ENCODE results near the gene ATP2C1. TPM values are rescaled to one million over a fixed set of nuclear protein-coding genes. Genes with fewer than 3 reads are reported as not detected.

ATP2C1 gene
- total RNA-seq, 1 donor from 2014 or later, result 61.7 TPM

GRCh38 chr3:130905551-130905950 lies 11.7 kb downstream of the ATP2C1 start:
- Mint-ChIP-seq H3K36me3 (ENCODE audit: low read depth) (peaks cover 12% of the 10 kb centered on the region), H3K4me1 (peaks cover 56% of the 10 kb centered on the region), H3K9me3 (peaks cover 4% of the 10 kb centered on the region), H3K4me3 (no peak overlapping the region), H3K27me3 (no peaks in the 10 kb centered on the region), H3K27ac (peak overlapping the region; percentile 39)
- intact Hi-C loops (cut with micrococcal nuclease), result no loop called here
- no peak for DNase-seq

GRCh38 chr3:130906374-130906995 lies 12.6 kb downstream of the ATP2C1 start:
- Mint-ChIP-seq H3K4me1 (peaks cover 50% of the 10 kb centered on the region), H3K27ac (peak overlapping the region; percentile 75)

GRCh38 chr3:130907500-130907899 lies 13.6 kb downstream of the ATP2C1 start:
- no peaks in the 10 kb centered on the region for H3K27me3 Mint-ChIP-seq
- peaks cover 15% of the 10 kb centered on the region for H3K36me3 Mint-ChIP-seq (ENCODE audit: low read depth)
- intact Hi-C loops (cut with micrococcal nuclease), result no loop called here
- H3K27ac Mint-ChIP-seq, result peak overlapping the region; percentile 78
- peaks cover 4% of the 10 kb centered on the region for H3K9me3 Mint-ChIP-seq
- peak overlapping the region; percentile 63 for H3K4me3 Mint-ChIP-seq
- no peak for DNase-seq
- peaks cover 47% of the 10 kb centered on the region for H3K4me1 Mint-ChIP-seq

More at GRCh38 chr3:130906374-130906995, 12.6 kb downstream of the ATP2C1 start:
- H3K9me3 Mint-ChIP-seq, result peaks cover 4% of the 10 kb centered on the region
- DNase-seq, result no peak
- peak overlapping the region; percentile 22 for H3K4me3 Mint-ChIP-seq
- peaks cover 15% of the 10 kb centered on the region for H3K36me3 Mint-ChIP-seq (ENCODE audit: low read depth)
- intact Hi-C loops (cut with micrococcal nuclease), result no loop called here
- no peaks in the 10 kb centered on the region for H3K27me3 Mint-ChIP-seq

- intact Hi-C loops (cut with micrococcal nuclease), result loop anchor here (1.0 kb wide), 1 partner anchor 12 kb away; no protein-coding TSS in a partner anchor
- peaks cover 44% of the 10 kb centered on the region for H3K4me1 Mint-ChIP-seq
- H3K4me3 Mint-ChIP-seq, result peak overlapping the region; percentile 63
- H3K36me3 Mint-ChIP-seq (ENCODE audit: low read depth), result peaks cover 15% of the 10 kb centered on the region
- H3K27me3 Mint-ChIP-seq, result no peaks in the 10 kb centered on the region
- no peak for DNase-seq
- peaks cover 4% of the 10 kb centered on the region for H3K9me3 Mint-ChIP-seq
- peak overlapping the region; percentile 78 for H3K27ac Mint-ChIP-seq
Observed at GRCh38 chr3:130907966-130908365, 14.1 kb downstream of the ATP2C1 start.

GRCh38 chr3:130915567-130916292 lies 21.8 kb downstream of the ATP2C1 start:
- peaks cover 18% of the 10 kb centered on the region for H3K36me3 Mint-ChIP-seq (ENCODE audit: low read depth)
- DNase-seq, result no peak
- no peaks in the 10 kb centered on the region for H3K9me3 Mint-ChIP-seq
- intact Hi-C loops (cut with micrococcal nuclease), result no loop called here
- H3K4me1 Mint-ChIP-seq, result peaks cover 15% of the 10 kb centered on the region
- no peaks in the 10 kb centered on the region for H3K27me3 Mint-ChIP-seq
- H3K4me3 Mint-ChIP-seq, result no peak overlapping the region
- no peak overlapping the region for H3K27ac Mint-ChIP-seq

GRCh38 chr3:130916507-130917167 lies 22.8 kb downstream of the ATP2C1 start:
- peaks cover 15% of the 10 kb centered on the region for H3K4me1 Mint-ChIP-seq
- intact Hi-C loops (cut with micrococcal nuclease), result no loop called here
- H3K9me3 Mint-ChIP-seq, result no peaks in the 10 kb centered on the region
- H3K27me3 Mint-ChIP-seq, result no peaks in the 10 kb centered on the region
- DNase-seq, result no peak
- H3K27ac Mint-ChIP-seq, result no peak overlapping the region
- no peak overlapping the region for H3K4me3 Mint-ChIP-seq
- H3K36me3 Mint-ChIP-seq (ENCODE audit: low read depth), result peaks cover 15% of the 10 kb centered on the region

GRCh38 chr3:130918328-130918727 lies 24.4 kb downstream of the ATP2C1 start:
- H3K9me3 Mint-ChIP-seq, result no peaks in the 10 kb centered on the region
- H3K4me1 Mint-ChIP-seq, result peaks cover 24% of the 10 kb centered on the region
- H3K4me3 Mint-ChIP-seq, result no peak overlapping the region
- H3K36me3 Mint-ChIP-seq (ENCODE audit: low read depth), result peaks cover 20% of the 10 kb centered on the region
- DNase-seq, result no peak
- no peak overlapping the region for H3K27ac Mint-ChIP-seq
- H3K27me3 Mint-ChIP-seq, result no peaks in the 10 kb centered on the region
- intact Hi-C loops (cut with micrococcal nuclease), result no loop called here

- no peak overlapping the region for H3K27ac Mint-ChIP-seq
- peaks cover 9% of the 10 kb centered on the region for H3K9me3 Mint-ChIP-seq
- no peaks in the 10 kb centered on the region for H3K27me3 Mint-ChIP-seq
- peaks cover 28% of the 10 kb centered on the region for H3K36me3 Mint-ChIP-seq (ENCODE audit: low read depth)
- H3K4me3 Mint-ChIP-seq, result no peak overlapping the region
- intact Hi-C loops (cut with micrococcal nuclease), result no loop called here
- no peak for DNase-seq
- peaks cover 24% of the 10 kb centered on the region for H3K4me1 Mint-ChIP-seq
Observed at GRCh38 chr3:130925628-130926027, 31.7 kb downstream of the ATP2C1 start.

GRCh38 chr3:130926504-130926903 lies 32.6 kb downstream of the ATP2C1 start:
- Mint-ChIP-seq H3K4me3 (no peak overlapping the region), H3K9me3 (peaks cover 9% of the 10 kb centered on the region), H3K36me3 (ENCODE audit: low read depth) (peaks cover 30% of the 10 kb centered on the region), H3K27me3 (no peaks in the 10 kb centered on the region), H3K4me1 (peaks cover 24% of the 10 kb centered on the region), H3K27ac (no peak overlapping the region)
- DNase-seq, result no peak
- intact Hi-C loops (cut with micrococcal nuclease), result no loop called here

- no peak for DNase-seq
- H3K27me3 Mint-ChIP-seq, result no peaks in the 10 kb centered on the region
- H3K27ac Mint-ChIP-seq, result peak overlapping the region; percentile 4
- intact Hi-C loops (cut with micrococcal nuclease), result loop anchor here (5.0 kb wide), 1 partner anchor 33 kb away; no protein-coding TSS in a partner anchor
- peaks cover 17% of the 10 kb centered on the region for H3K4me1 Mint-ChIP-seq
- peaks cover 24% of the 10 kb centered on the region for H3K36me3 Mint-ChIP-seq (ENCODE audit: low read depth)
- H3K4me3 Mint-ChIP-seq, result no peak overlapping the region
- no peaks in the 10 kb centered on the region for H3K9me3 Mint-ChIP-seq
Observed at GRCh38 chr3:130929804-130930203, 35.9 kb downstream of the ATP2C1 start.

GRCh38 chr3:130932979-130933378 lies 39.1 kb downstream of the ATP2C1 start:
- no peak for DNase-seq
- intact Hi-C loops (cut with micrococcal nuclease), result loop anchor here (5.0 kb wide), 1 partner anchor 36 kb away; no protein-coding TSS in a partner anchor
- no peaks in the 10 kb centered on the region for H3K27me3 Mint-ChIP-seq
- no peak overlapping the region for H3K27ac Mint-ChIP-seq
- no peaks in the 10 kb centered on the region for H3K9me3 Mint-ChIP-seq
- peaks cover 24% of the 10 kb centered on the region for H3K36me3 Mint-ChIP-seq (ENCODE audit: low read depth)
- H3K4me3 Mint-ChIP-seq, result no peak overlapping the region
- H3K4me1 Mint-ChIP-seq, result peaks cover 14% of the 10 kb centered on the region

GRCh38 chr3:130933801-130934345 lies 40.0 kb downstream of the ATP2C1 start:
- Mint-ChIP-seq H3K9me3 (no peaks in the 10 kb centered on the region), H3K36me3 (ENCODE audit: low read depth) (peaks cover 24% of the 10 kb centered on the region), H3K4me1 (peaks cover 14% of the 10 kb centered on the region), H3K4me3 (no peak overlapping the region), H3K27me3 (no peaks in the 10 kb centered on the region), H3K27ac (no peak overlapping the region)
- intact Hi-C loops (cut with micrococcal nuclease), result loop anchor here (5.0 kb wide), 1 partner anchor 37 kb away; no protein-coding TSS in a partner anchor
- no peak for DNase-seq

- Mint-ChIP-seq H3K27me3 (no peaks in the 10 kb centered on the region), H3K27ac (no peak overlapping the region), H3K9me3 (no peaks in the 10 kb centered on the region), H3K36me3 (ENCODE audit: low read depth) (peaks cover 25% of the 10 kb centered on the region), H3K4me1 (peaks cover 10% of the 10 kb centered on the region), H3K4me3 (no peak overlapping the region)
- DNase-seq, result no peak
- intact Hi-C loops (cut with micrococcal nuclease), result loop anchor here (5.0 kb wide), 1 partner anchor 37 kb away; no protein-coding TSS in a partner anchor
Observed at GRCh38 chr3:130934442-130935089, 40.7 kb downstream of the ATP2C1 start.
